ENCODE results near the gene FOXP1. TPM values are rescaled to one million over a fixed set of nuclear protein-coding genes. Genes with fewer than 3 reads are reported as not detected.
A peak's percentile ranks its signal among the peaks of the same experiment; 100 is the strongest.

FOXP1 gene
- total RNA-seq, 1 donor from 2014 or later, result 195 TPM

DNA sequence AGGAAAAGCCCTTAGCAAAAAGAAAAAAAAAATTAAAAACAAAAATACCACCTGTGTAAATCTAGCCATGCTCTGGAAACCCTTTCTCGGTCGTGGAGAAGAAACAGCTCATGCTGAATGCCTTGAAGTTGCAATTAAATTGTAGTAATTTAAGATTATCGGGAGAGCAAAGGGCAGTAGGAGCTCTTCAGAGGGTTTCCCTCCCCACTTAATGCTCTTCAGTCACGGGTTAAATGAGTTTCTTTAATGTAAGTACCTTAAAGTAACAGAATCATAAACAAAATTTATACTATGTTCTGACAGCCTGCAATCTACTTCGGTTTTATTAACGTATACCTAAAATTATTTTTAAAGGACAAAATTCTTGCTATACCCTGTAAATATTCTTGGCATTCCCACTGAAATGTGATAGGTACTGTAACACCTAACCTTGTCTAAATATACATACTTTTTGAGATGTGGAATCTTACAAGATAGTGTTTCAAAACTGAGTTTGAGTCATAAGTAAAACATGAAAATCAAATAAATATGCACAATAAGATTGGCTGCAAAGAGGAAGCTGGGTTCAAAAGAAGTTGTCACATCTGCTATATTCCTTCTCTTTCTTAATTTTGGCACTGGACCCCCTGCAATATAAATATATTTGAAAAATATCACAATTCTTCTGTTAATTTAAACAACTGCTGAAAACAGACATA, 5.3 kb downstream of the FOXP1 start:
- Mint-ChIP-seq H3K27me3 (ENCODE audit: unreplicated experiment) (no peaks in the 10 kb centered on the region), H3K27ac (ENCODE audit: unreplicated experiment) (peak overlapping the region; percentile 84), H3K36me3 (ENCODE audit: unreplicated experiment) (peaks cover 30% of the 10 kb centered on the region), H3K9me3 (ENCODE audit: unreplicated experiment) (no peaks in the 10 kb centered on the region), H3K4me1 (ENCODE audit: unreplicated experiment) (peaks cover 54% of the 10 kb centered on the region), H3K4me3 (ENCODE audit: unreplicated experiment) (peak overlapping the region; percentile 68)
- TF ChIP-seq, protein P1, sequence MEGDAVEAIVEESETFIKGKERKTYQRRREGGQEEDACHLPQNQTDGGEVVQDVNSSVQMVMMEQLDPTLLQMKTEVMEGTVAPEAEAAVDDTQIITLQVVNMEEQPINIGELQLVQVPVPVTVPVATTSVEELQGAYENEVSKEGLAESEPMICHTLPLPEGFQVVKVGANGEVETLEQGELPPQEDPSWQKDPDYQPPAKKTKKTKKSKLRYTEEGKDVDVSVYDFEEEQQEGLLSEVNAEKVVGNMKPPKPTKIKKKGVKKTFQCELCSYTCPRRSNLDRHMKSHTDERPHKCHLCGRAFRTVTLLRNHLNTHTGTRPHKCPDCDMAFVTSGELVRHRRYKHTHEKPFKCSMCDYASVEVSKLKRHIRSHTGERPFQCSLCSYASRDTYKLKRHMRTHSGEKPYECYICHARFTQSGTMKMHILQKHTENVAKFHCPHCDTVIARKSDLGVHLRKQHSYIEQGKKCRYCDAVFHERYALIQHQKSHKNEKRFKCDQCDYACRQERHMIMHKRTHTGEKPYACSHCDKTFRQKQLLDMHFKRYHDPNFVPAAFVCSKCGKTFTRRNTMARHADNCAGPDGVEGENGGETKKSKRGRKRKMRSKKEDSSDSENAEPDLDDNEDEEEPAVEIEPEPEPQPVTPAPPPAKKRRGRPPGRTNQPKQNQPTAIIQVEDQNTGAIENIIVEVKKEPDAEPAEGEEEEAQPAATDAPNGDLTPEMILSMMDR (IDR thresholded peaks at IDR 0.05), result no peak
- DNase-seq (ENCODE audit: extremely low spot score, unreplicated experiment), result no peak

DNA sequence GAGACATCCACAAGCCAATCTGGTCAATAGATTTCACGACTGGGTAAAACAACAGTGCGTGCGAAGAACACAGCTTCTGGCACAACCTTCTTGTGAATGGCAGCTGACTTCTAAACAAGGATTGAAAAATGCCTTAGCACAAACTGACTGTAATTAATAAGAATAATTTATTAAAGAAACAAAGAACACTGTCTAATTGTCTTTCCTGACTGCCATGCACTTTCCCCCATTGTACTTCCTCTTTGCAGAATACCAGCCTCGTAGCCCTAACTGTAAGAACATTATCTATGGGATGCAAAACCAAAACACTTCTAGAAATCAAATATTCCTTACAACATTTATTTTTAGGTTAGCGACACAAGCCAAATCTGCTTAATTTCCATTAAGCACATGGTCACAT, 6.5 kb downstream of the FOXP1 start:
- Mint-ChIP-seq H3K36me3 (ENCODE audit: unreplicated experiment) (peaks cover 32% of the 10 kb centered on the region), H3K4me3 (ENCODE audit: unreplicated experiment) (peak overlapping the region; percentile 68), H3K27me3 (ENCODE audit: unreplicated experiment) (no peaks in the 10 kb centered on the region), H3K4me1 (ENCODE audit: unreplicated experiment) (peaks cover 54% of the 10 kb centered on the region), H3K9me3 (ENCODE audit: unreplicated experiment) (no peaks in the 10 kb centered on the region), H3K27ac (ENCODE audit: unreplicated experiment) (peak overlapping the region; percentile 84)
- TF ChIP-seq, protein P1 (IDR thresholded peaks at IDR 0.05), result no peak
- no peak for DNase-seq (ENCODE audit: extremely low spot score, unreplicated experiment)

DNA sequence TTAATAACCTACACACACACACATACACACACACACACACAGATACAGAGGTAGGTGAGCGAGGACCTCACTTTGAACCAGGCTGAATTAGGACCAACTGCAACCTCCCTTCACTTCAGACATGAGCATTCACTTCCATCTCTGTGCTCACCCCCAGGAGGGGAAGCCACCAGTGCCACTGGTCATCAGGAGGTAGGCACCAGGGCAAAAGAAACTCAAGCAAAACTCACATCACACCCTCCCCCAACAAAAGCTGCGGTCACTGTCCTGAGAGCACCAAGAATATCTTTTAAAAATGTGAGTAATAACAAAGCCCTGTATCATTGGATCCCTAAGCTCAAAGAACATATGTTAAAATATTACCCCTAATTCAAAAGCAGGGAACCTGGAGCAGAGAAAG, 8.1 kb downstream of the FOXP1 start:
- Mint-ChIP-seq H3K27ac (ENCODE audit: unreplicated experiment) (peak overlapping the region; percentile 24), H3K36me3 (ENCODE audit: unreplicated experiment) (peaks cover 34% of the 10 kb centered on the region), H3K9me3 (ENCODE audit: unreplicated experiment) (no peaks in the 10 kb centered on the region), H3K4me1 (ENCODE audit: unreplicated experiment) (peaks cover 56% of the 10 kb centered on the region), H3K4me3 (ENCODE audit: unreplicated experiment) (no peak overlapping the region), H3K27me3 (ENCODE audit: unreplicated experiment) (no peaks in the 10 kb centered on the region)
- DNase-seq (ENCODE audit: extremely low spot score, unreplicated experiment), result no peak
- TF ChIP-seq, protein P1 (IDR thresholded peaks at IDR 0.05), result no peak

DNA sequence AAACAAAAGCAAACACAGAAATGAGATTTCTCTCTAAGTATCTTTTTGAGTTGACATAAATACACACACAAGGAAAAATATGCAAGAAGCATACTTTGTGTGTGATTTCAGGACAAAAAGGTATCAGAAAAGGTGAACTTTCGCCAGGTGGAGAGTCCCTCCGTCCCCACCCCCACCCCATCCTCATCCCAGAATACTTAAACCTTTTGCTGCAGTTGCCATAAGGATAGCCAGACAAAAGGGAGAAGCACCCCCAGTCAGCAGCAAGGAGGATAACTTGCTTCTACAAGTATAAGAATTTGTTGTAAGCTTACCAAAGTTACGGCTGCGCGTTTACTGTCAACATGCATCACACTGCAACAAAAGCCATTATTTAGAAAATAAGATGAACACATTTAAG, 10.3 kb downstream of the FOXP1 start:
- DNase-seq (ENCODE audit: extremely low spot score, unreplicated experiment), result no peak
- Mint-ChIP-seq H3K4me1 (ENCODE audit: unreplicated experiment) (peaks cover 44% of the 10 kb centered on the region), H3K36me3 (ENCODE audit: unreplicated experiment) (peaks cover 45% of the 10 kb centered on the region), H3K27me3 (ENCODE audit: unreplicated experiment) (no peaks in the 10 kb centered on the region), H3K27ac (ENCODE audit: unreplicated experiment) (no peak overlapping the region), H3K9me3 (ENCODE audit: unreplicated experiment) (no peaks in the 10 kb centered on the region), H3K4me3 (ENCODE audit: unreplicated experiment) (no peak overlapping the region)
- TF ChIP-seq, protein P1 (IDR thresholded peaks at IDR 0.05), result no peak

DNA sequence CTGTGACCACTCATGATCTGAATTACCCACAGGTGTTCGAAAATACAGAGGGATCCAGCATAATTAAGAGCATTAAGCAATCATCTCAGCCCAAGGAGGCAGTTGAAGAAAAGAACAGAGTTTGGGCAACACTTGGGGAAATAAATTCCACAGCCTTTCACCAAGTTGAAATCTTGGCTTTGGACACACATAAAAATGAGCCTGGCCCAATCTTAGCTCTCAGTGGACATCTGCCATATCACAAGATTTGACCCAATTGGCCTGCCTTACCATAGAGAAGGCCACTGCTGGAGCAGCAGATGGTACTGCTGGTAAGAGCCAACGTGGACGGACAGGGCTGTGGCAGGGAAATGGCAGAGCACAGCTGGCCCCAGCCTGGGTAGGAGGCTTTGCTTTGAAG, 13.0 kb downstream of the FOXP1 start:
- peaks cover 33% of the 10 kb centered on the region for H3K4me1 Mint-ChIP-seq (ENCODE audit: unreplicated experiment)
- H3K27ac Mint-ChIP-seq (ENCODE audit: unreplicated experiment), result no peak overlapping the region
- no peak overlapping the region for H3K4me3 Mint-ChIP-seq (ENCODE audit: unreplicated experiment)
- H3K27me3 Mint-ChIP-seq (ENCODE audit: unreplicated experiment), result no peaks in the 10 kb centered on the region
- H3K9me3 Mint-ChIP-seq (ENCODE audit: unreplicated experiment), result no peaks in the 10 kb centered on the region
- TF ChIP-seq, protein P1 (IDR thresholded peaks at IDR 0.05), result no peak
- DNase-seq (ENCODE audit: extremely low spot score, unreplicated experiment), result no peak
- H3K36me3 Mint-ChIP-seq (ENCODE audit: unreplicated experiment), result peaks cover 42% of the 10 kb centered on the region
